PC-9 (cell line): ENCODE data around the gene AKT1.

ENCODE experiments used
- CTCF ChIP-seq: fragments of 200-600 bp; sonication (generic); conservative IDR thresholded peaks from 2 replicates; pipeline ENCODE4 v1.6.1; 2017; ENCODE audit warnings: mixed run types, antibody characterized with exemption, mild to moderate bottlenecking, moderate library complexity
- EZH2 ChIP-seq: fragments of 200-600 bp; sonication (generic); IDR thresholded peaks from 2 replicates; pipeline ENCODE4 v1.8.0; 2017; ENCODE audit warnings: antibody characterized with exemption, low read depth

DNA sequence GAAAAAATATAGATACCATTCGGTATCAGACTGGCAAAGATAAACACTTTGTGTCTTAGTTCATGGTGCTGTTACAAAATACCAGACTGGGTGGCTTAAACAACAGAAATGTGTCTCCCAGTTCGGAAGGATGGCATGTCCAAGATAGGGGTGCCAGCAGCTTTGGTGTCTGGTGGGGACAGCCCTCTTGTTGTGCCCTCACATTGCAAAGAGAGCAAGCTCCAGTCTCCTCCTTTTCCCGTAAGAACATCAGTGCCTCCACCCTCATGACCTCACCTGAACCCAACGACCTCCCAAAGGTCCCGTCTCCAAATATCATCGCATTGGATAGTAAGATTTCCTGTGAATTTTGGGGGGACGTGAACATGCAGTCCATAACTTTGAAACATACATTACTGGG is 17.7 kb upstream of the AKT1 start:
- TF ChIP-seq CTCF (no peak), EZH2 (no peak)
